H9 (cell line): Measurements from ENCODE around the gene ZNF446. TPM values are rescaled to one million over a fixed set of nuclear protein-coding genes. Genes with fewer than 3 reads are reported as not detected.

Source experiments
- DNase-seq: peaks from one replicate; pipeline ENCODE4 v3.0.0-alpha.2; 2017
- H2AFZ ChIP-seq: one replicate; pipeline ENCODE4 v1.6.1; 2013; ENCODE audit warnings: mild to moderate bottlenecking, low read length, control low read depth, moderate library complexity
- H2AK5ac ChIP-seq: 2 replicates; pipeline ENCODE4 v1.6.1; 2013; ENCODE audit warnings: low read length, control low read depth, mixed read lengths; ENCODE audit not compliant: insufficient read length
- H2BK120ac ChIP-seq: one replicate; pipeline ENCODE4 v1.6.1; 2013; ENCODE audit warnings: low read depth, mild to moderate bottlenecking, low read length, control low read depth, inconsistent platforms; ENCODE audit not compliant: poor library complexity, severe bottlenecking
- H2BK12ac ChIP-seq: 2 replicates; pipeline ENCODE4 v1.6.1; 2013; ENCODE audit warnings: low read length, control low read depth, mixed read lengths, low read depth; ENCODE audit not compliant: insufficient read length
- H2BK15ac ChIP-seq: 2 replicates; pipeline ENCODE4 v1.6.1; 2013; ENCODE audit warnings: low read depth, low read length, control low read depth
- H2BK20ac ChIP-seq: one replicate; pipeline ENCODE4 v1.6.1; 2013; ENCODE audit warnings: low read depth, mild to moderate bottlenecking, low read length, control low read depth, inconsistent platforms; ENCODE audit not compliant: poor library complexity, severe bottlenecking
- H2BK5ac ChIP-seq: 2 replicates; pipeline ENCODE4 v1.6.1; 2013; ENCODE audit warnings: low read length, control low read depth, mixed read lengths; ENCODE audit not compliant: insufficient read length
- H3K14ac ChIP-seq: 2 replicates; pipeline ENCODE4 v1.6.1; 2013; ENCODE audit warnings: low read length, control low read depth; ENCODE audit not compliant: insufficient read depth
- H3K18ac ChIP-seq: 2 replicates; pipeline ENCODE4 v1.6.1; 2013; ENCODE audit warnings: low read depth, mild to moderate bottlenecking, mixed read lengths, low read length, control low read depth; ENCODE audit not compliant: insufficient read length
- H3K23ac ChIP-seq: 2 replicates; pipeline ENCODE4 v1.6.1; 2013; ENCODE audit warnings: low read length, control low read depth, mixed read lengths, low read depth; ENCODE audit not compliant: insufficient read length
- H3K23me2 ChIP-seq: 2 replicates; pipeline ENCODE4 v1.6.1; 2013; ENCODE audit warnings: low read depth, mild to moderate bottlenecking, mixed read lengths, low read length, control low read depth; ENCODE audit not compliant: insufficient read length, poor library complexity, severe bottlenecking
- H3K27ac ChIP-seq: 2 replicates; pipeline ENCODE4 v1.5.1; 2013; ENCODE audit warnings: low read length, control low read depth, mixed read lengths, low read depth; ENCODE audit not compliant: insufficient read length
- H3K27me3 ChIP-seq: 2 replicates; pipeline ENCODE4 v1.6.1; 2013; ENCODE audit warnings: low read length, control low read depth, inconsistent platforms; ENCODE audit not compliant: insufficient read depth
- H3K4ac ChIP-seq: 2 replicates; pipeline ENCODE4 v1.6.1; 2013; ENCODE audit warnings: low read depth, mild to moderate bottlenecking, control low read depth, inconsistent platforms, low read length, moderate library complexity
- H3K4me1 ChIP-seq: 2 replicates; pipeline ENCODE4 v1.6.1; 2013; ENCODE audit warnings: low read length, control low read depth, inconsistent platforms; ENCODE audit not compliant: insufficient read depth
- H3K4me2 ChIP-seq: 2 replicates; pipeline ENCODE4 v1.6.1; 2013; ENCODE audit warnings: low read length, control low read depth, mixed read lengths; ENCODE audit not compliant: insufficient read length, insufficient read depth
- H3K56ac ChIP-seq: 2 replicates; pipeline ENCODE4 v1.6.1; 2013; ENCODE audit warnings: low read depth, mild to moderate bottlenecking, mixed read lengths, low read length, control low read depth; ENCODE audit not compliant: insufficient read length
- H3K79me1 ChIP-seq: 2 replicates; pipeline ENCODE4 v1.6.1; 2013; ENCODE audit warnings: low read depth, mild to moderate bottlenecking, moderate library complexity, low read length, control low read depth, inconsistent platforms; ENCODE audit not compliant: insufficient read depth, poor library complexity, severe bottlenecking
- H3K79me2 ChIP-seq: 2 replicates; pipeline ENCODE4 v1.6.1; 2013; ENCODE audit warnings: low read length, control low read depth, inconsistent platforms; ENCODE audit not compliant: insufficient read depth
- H3K9ac ChIP-seq: 2 replicates; pipeline ENCODE4 v1.6.1; 2013; ENCODE audit warnings: low read length, control low read depth, mixed read lengths; ENCODE audit not compliant: insufficient read length; ENCODE audit errors: extremely low read depth
- H3K9me3 ChIP-seq: one replicate; pipeline ENCODE4 v1.6.1; 2013; ENCODE audit warnings: low read depth, low read length, inconsistent platforms; ENCODE audit not compliant: control insufficient read depth
- H3T11ph ChIP-seq: one replicate; pipeline ENCODE4 v1.6.1; 2013; ENCODE audit warnings: mild to moderate bottlenecking, low read length, control low read depth, inconsistent platforms
- H4K20me1 ChIP-seq: one replicate; pipeline ENCODE4 v1.6.1; 2013; ENCODE audit not compliant: control insufficient read depth, insufficient read length, insufficient read depth
- H4K5ac ChIP-seq: 2 replicates; pipeline ENCODE4 v1.6.1; 2013; ENCODE audit warnings: low read depth, mild to moderate bottlenecking, mixed read lengths, low read length, control low read depth; ENCODE audit not compliant: insufficient read length
- H4K8ac ChIP-seq: replicated peaks from 2 replicates; pipeline ENCODE4 v1.6.1; 2013; ENCODE audit warnings: low read length, control low read depth, mixed read lengths, low read depth; ENCODE audit not compliant: insufficient read length
- H4K91ac ChIP-seq: 2 replicates; pipeline ENCODE4 v1.6.1; 2013; ENCODE audit warnings: low read depth, mild to moderate bottlenecking, moderate library complexity, mixed read lengths, low read length, control low read depth; ENCODE audit not compliant: insufficient read length
- H3K27ac Mint-ChIP-seq, 3 experiments: 2 replicates in 2 of 3; 3 replicates in 1 of 3; pipeline ENCODE4 v1.8.0; 2020 to 2021; ENCODE audit warnings: mixed read lengths in 3 of 3, mild to moderate bottlenecking in 1 of 3, moderate library complexity in 1 of 3
- H3K27me3 Mint-ChIP-seq: 2 replicates; pipeline ENCODE4 v1.8.0; 2021; ENCODE audit warnings: low read depth, mild to moderate bottlenecking, moderate library complexity, mixed read lengths
- H3K36me3 Mint-ChIP-seq, 3 experiments: 2 replicates in 2 of 3; 3 replicates in 1 of 3; pipeline ENCODE4 v1.8.0; 2020 to 2021; ENCODE audit warnings: low read depth in 3 of 3, mixed read lengths in 3 of 3; ENCODE audit not compliant: insufficient read depth in 1 of 3
- H3K4me1 Mint-ChIP-seq, 2 experiments: 2 replicates each; pipeline ENCODE4 v1.8.0; 2020; ENCODE audit warnings: mixed read lengths in 2 of 2
- H3K4me3 Mint-ChIP-seq, 2 experiments: 2 replicates in 1 of 2; 3 replicates in 1 of 2; pipeline ENCODE4 v1.8.0; 2020 to 2021; ENCODE audit warnings: mild to moderate bottlenecking in 2 of 2, mixed read lengths in 2 of 2, moderate library complexity in 1 of 2
- H3K9me3 Mint-ChIP-seq, 2 experiments: 2 replicates in 1 of 2; 3 replicates in 1 of 2; pipeline ENCODE4 v1.8.0; 2020; ENCODE audit warnings: mild to moderate bottlenecking in 2 of 2, mixed read lengths in 2 of 2, moderate library complexity in 1 of 2
- CTCF ChIP-seq: fragments of 200-600 bp; sonication (generic); conservative IDR thresholded peaks from 3 replicates; pipeline ENCODE4 v1.8.0; 2021; ENCODE audit warnings: antibody characterized with exemption, mild to moderate bottlenecking
- WGBS: extraction: QIAGEN DNeasy Blood & Tissue Kit; methylation state at CpG from one replicate; pipeline ENCODE4 v1.1.7; 2013; ENCODE audit warnings: missing lambda C conversion rate, low lambda C conversion rate, mixed read lengths; ENCODE audit not compliant: insufficient read length; ENCODE audit errors: extremely low coverage; 5-methylcytosine and 5-hydroxymethylcytosine counted together
- total RNA-seq: library from RNA; stranded (reverse); gene quantifications from 2 replicates; pipeline ENCODE4 v1.2.1, GENCODE V29; 2021

The ZNF446 gene
- total RNA-seq, 1 experiment from 2014 or later, result 7.6 TPM

- Histone ChIP-seq H4K91ac (no peak overlapping the region), H3K14ac (0 out of 2 replicates have a peak overlapping the region, but pooled peaks have one; percentile 26)
- no peaks in the 10 kb centered on the region for H3K27me3 Mint-ChIP-seq
Measured at GRCh38 chr19:58520257-58520599, 44.1 kb downstream of the ZNF446 start.

More at GRCh38 chr19:58520257-58520599, 44.1 kb downstream of the ZNF446 start:
- H3K9ac ChIP-seq, result peak overlapping the region; percentile 96
- no CpG with 5 or more reads among the region's 7 CpGs for WGBS
- H4K8ac ChIP-seq, result no peak overlapping the region
- H2BK5ac ChIP-seq, result no peak overlapping the region
- H3K4me1 ChIP-seq, result peaks cover 3% of the 10 kb centered on the region; the same call in 1 of the 2 replicates
- H3K27ac ChIP-seq, result peak overlapping the region; percentile 69
- H2BK12ac ChIP-seq, result no peak overlapping the region
- H4K5ac ChIP-seq, result no peak overlapping the region
- no peak overlapping the region for H2AFZ ChIP-seq
- no peak overlapping the region for H2BK15ac ChIP-seq
- Mint-ChIP-seq H3K4me3 (peak overlapping the region; percentile 91 to 96), H3K27ac (peak overlapping the region; percentile 75 to 100 (median 99); a peak in 6 of 7 replicates), H3K4me1 (peaks cover 47 to 48% of the 10 kb centered on the region in 2 experiments), H3K9me3 (peaks cover 0 to 3% of the 10 kb centered on the region in 2 experiments; a peak in 1 of 5 replicates), H3K36me3 (peaks cover 8 to 15% (median 12%) of the 10 kb centered on the region in 3 experiments)
- no peak overlapping the region for H3K18ac ChIP-seq
- no peaks in the 10 kb centered on the region for H3K27me3 ChIP-seq
- no peak for DNase-seq
- H2AK5ac ChIP-seq, result no peak overlapping the region
- H3K56ac ChIP-seq, result no peak overlapping the region
- H3K4me2 ChIP-seq, result peak overlapping the region; percentile 85
- no peak overlapping the region for H2BK120ac ChIP-seq
- H3K79me2 ChIP-seq, result peaks cover 2% of the 10 kb centered on the region; the same call in 1 of the 2 replicates
- no peaks in the 10 kb centered on the region for H3K9me3 ChIP-seq
- no peak overlapping the region for H3K4ac ChIP-seq
- H2BK20ac ChIP-seq, result no peak overlapping the region
- no peak overlapping the region for H3T11ph ChIP-seq
- no peak for TF ChIP-seq CTCF
- no peak overlapping the region for H3K23ac ChIP-seq
- no peaks in the 10 kb centered on the region for H3K79me1 ChIP-seq
- H4K20me1 ChIP-seq, result no peaks in the 10 kb centered on the region
- peaks cover 19% of the 10 kb centered on the region for H3K23me2 ChIP-seq
